C4-2B (cell line): ENCODE measurements around the gene TIMM50.

Experiments used
- H3K27ac ChIP-seq: fragments of 450-650 bp; 2 replicates; pipeline ENCODE4 v1.5.1; 2017
- ZFX ChIP-seq: fragments of 450-650 bp; IDR thresholded peaks from 2 replicates; pipeline ENCODE4 v1.6.1; 2017
- TF ChIP-seq, protein P1 (sequence below): fragments of 450-650 bp; conservative IDR thresholded peaks from 2 replicates; pipeline ENCODE4 v1.5.1; 2017; ENCODE audit warnings: mild to moderate bottlenecking

Gene TIMM50

DNA sequence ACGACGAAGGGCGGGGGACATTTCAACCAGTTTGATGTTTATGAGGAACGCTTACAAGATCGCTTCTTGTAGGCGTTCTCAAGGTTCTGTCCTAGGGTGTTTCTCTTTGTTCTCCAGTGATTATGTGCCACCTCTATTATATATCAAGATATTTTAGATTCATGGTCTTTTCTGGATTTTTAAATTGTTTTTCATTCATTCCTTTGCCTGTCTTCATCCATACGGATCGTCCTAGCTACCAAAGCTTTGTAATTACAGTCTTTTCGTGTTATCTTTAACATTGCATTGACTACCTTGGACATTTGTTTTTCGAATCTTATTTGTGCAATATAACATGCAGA lies 59.7 kb downstream of the TIMM50 start:
- peak overlapping the region; percentile 84; the same call in 1 of the 2 replicates for H3K27ac ChIP-seq
- TF ChIP-seq, protein P1, sequence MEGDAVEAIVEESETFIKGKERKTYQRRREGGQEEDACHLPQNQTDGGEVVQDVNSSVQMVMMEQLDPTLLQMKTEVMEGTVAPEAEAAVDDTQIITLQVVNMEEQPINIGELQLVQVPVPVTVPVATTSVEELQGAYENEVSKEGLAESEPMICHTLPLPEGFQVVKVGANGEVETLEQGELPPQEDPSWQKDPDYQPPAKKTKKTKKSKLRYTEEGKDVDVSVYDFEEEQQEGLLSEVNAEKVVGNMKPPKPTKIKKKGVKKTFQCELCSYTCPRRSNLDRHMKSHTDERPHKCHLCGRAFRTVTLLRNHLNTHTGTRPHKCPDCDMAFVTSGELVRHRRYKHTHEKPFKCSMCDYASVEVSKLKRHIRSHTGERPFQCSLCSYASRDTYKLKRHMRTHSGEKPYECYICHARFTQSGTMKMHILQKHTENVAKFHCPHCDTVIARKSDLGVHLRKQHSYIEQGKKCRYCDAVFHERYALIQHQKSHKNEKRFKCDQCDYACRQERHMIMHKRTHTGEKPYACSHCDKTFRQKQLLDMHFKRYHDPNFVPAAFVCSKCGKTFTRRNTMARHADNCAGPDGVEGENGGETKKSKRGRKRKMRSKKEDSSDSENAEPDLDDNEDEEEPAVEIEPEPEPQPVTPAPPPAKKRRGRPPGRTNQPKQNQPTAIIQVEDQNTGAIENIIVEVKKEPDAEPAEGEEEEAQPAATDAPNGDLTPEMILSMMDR, result peak; percentile 73
- TF ChIP-seq ZFX, result no peak
